ENCODE measurements around the gene TIPARP.

GRCh38 chr3:156685198-156685597, 10.8 kb downstream of the TIPARP start:
- TF ChIP-seq, protein P1, sequence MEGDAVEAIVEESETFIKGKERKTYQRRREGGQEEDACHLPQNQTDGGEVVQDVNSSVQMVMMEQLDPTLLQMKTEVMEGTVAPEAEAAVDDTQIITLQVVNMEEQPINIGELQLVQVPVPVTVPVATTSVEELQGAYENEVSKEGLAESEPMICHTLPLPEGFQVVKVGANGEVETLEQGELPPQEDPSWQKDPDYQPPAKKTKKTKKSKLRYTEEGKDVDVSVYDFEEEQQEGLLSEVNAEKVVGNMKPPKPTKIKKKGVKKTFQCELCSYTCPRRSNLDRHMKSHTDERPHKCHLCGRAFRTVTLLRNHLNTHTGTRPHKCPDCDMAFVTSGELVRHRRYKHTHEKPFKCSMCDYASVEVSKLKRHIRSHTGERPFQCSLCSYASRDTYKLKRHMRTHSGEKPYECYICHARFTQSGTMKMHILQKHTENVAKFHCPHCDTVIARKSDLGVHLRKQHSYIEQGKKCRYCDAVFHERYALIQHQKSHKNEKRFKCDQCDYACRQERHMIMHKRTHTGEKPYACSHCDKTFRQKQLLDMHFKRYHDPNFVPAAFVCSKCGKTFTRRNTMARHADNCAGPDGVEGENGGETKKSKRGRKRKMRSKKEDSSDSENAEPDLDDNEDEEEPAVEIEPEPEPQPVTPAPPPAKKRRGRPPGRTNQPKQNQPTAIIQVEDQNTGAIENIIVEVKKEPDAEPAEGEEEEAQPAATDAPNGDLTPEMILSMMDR (conservative IDR thresholded peaks at IDR 0.05), result no peak
- no peak for TF ChIP-seq EZH2 (IDR thresholded peaks at IDR 0.05; ENCODE audit: low read depth)
